GM21367 (cell line): Measurements from ENCODE around the gene CAMK2G.
"Not testable (repeated sequence)": the region's sequence is repeated elsewhere in the genome, so short reads cannot be mapped to it uniquely, and the experiment has no call there.

Source experiments
- ATAC-seq: cut with Tn5 transposase; IDR thresholded peaks from one replicate; pipeline ENCODE4 v1.9.1; 2021; ENCODE audit not compliant: unreplicated experiment

CAMK2G gene

GRCh38 chr10:73874267-73875138 is at the start of gene CAMK2G:
Gene CAMK2G, minus strand, starts transcription at chr10:73874555. Its CDS starts 94 bp downstream, at chr10:73874461.
- ATAC-seq = peak; percentile 61

GRCh38 chr10:73922864-73923133 is 48.4 kb upstream of the CAMK2G start:
- no peak for ATAC-seq

GRCh38 chr10:73922007-73922863 is 47.9 kb upstream of the CAMK2G start:
- ATAC-seq = no peak

GRCh38 chr10:73920089-73920488 is 45.7 kb upstream of the CAMK2G start:
- ATAC-seq = no peak

GRCh38 chr10:73919481-73919880 is 45.1 kb upstream of the CAMK2G start:
- ATAC-seq = not testable (repeated sequence)

GRCh38 chr10:73917566-73918305 is 43.4 kb upstream of the CAMK2G start:
- ATAC-seq = no peak

GRCh38 chr10:73916761-73917470 is 42.6 kb upstream of the CAMK2G start:
- no peak for ATAC-seq

GRCh38 chr10:73915206-73915851 is 41.0 kb upstream of the CAMK2G start:
- ATAC-seq = no peak

- ATAC-seq = no peak
Measured at GRCh38 chr10:73914036-73914435, 39.7 kb upstream of the CAMK2G start.

GRCh38 chr10:73911553-73912004 is 37.2 kb upstream of the CAMK2G start:
- no peak for ATAC-seq

- ATAC-seq = no peak
Measured at GRCh38 chr10:73910764-73911552, 36.6 kb upstream of the CAMK2G start, which contains the start of gene PLAU. Gene PLAU, plus strand, starts transcription at chr10:73911132. Its CDS starts 424 bp downstream, at chr10:73911556.

- no peak for ATAC-seq
Measured at GRCh38 chr10:73910401-73910763, 36.0 kb upstream of the CAMK2G start.

GRCh38 chr10:73909540-73910115 is 35.3 kb upstream of the CAMK2G start:
- no peak for ATAC-seq

- ATAC-seq = no peak
Measured at GRCh38 chr10:73908853-73909539, 34.6 kb upstream of the CAMK2G start.

- ATAC-seq = no peak
Measured at GRCh38 chr10:73907841-73908517, 33.6 kb upstream of the CAMK2G start.

GRCh38 chr10:73906524-73907447 is 32.4 kb upstream of the CAMK2G start:
- ATAC-seq = no peak
